Measurements from ENCODE around the gene UBQLN3.

Gene UBQLN3

DNA sequence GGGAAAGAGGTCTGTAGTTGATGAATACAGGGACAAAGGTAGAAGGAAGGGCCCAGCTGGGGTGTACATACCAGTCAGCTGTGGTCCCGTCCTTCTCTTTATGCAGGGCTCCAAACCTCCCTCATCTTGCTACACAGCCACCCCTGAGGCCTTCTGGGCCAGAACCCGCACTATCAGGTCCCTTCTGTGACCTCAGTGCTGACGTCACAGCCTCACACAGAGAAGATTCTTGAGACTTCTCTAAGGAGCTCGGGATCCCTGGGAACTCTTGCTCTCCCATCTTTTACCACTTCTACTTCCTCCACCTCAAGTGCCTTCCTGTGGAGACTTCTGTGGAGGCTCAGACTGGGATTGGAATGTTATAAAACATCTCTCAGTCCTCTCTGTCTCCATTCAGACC is at the start of gene UBQLN3:
Gene UBQLN3, minus strand, starts transcription at position 155 of the 400 bp plus-strand sequence. CDS start 399 bp downstream, outside the sequence.
- no peak for DNase-seq (ENCODE audit: low spot score)

GRCh38 chr11:5557751-5558150 is 48.0 kb upstream of the UBQLN3 start:
- no peak for DNase-seq (ENCODE audit: low spot score)

DNA sequence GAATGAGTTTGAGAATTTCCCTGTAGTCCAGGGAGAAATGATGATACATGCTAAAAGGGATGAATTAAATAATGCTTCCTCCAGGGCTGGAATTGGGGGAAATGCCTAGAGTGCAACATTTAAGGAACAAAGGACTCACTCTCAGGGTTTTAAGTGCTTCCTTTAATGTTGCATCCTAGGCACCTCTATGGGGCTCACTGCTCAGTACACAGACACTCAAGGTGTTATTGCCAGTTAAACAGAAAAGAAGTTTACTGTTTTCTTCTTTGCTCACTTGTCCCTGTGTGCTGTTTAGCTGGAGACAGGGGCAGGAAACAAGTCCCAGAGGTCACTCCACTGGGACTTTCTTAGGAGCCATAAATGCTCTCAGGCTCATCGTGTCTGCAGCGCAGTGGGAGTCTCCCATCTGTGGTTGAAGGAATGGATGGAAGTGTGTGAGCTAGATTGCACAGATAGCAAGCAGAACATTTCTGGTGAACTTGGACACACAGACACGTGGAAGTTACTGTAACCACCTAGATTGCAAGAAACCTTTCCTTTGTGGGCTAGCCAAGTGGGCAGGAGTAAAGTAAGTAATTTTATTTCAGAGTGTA is 46.9 kb upstream of the UBQLN3 start:
- DNase-seq (ENCODE audit: low spot score) = no peak

DNA sequence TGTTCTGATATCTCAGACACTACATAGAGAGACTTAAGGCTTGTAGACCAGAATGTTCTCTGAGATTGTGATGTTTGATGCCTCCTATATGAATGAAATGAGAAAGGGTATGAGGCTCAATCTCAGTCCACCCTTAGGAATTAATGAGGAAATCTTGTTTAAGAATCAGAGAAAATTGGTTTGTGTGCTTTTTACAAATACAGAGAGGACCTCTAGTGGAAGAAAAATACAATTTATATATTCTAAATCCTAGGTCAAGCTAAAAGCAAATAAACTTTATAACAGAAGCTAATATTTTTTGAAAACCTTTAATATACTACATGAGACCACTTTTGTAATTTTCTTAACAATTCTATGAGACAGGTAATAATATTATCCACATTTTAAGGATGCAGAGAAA is 43.6 kb upstream of the UBQLN3 start:
- DNase-seq (ENCODE audit: low spot score) = peak; percentile 52

GRCh38 chr11:5550440-5551095 is 40.8 kb upstream of the UBQLN3 start:
- DNase-seq (ENCODE audit: low spot score) = peak; percentile 86

- no peak for DNase-seq (ENCODE audit: low spot score)
Measured at GRCh38 chr11:5548440-5548839, 38.7 kb upstream of the UBQLN3 start, which contains the start of gene OR52H1. Gene OR52H1, minus strand, starts transcription at chr11:5548540. Its CDS starts 3,035 bp downstream, at chr11:5545505.

DNA sequence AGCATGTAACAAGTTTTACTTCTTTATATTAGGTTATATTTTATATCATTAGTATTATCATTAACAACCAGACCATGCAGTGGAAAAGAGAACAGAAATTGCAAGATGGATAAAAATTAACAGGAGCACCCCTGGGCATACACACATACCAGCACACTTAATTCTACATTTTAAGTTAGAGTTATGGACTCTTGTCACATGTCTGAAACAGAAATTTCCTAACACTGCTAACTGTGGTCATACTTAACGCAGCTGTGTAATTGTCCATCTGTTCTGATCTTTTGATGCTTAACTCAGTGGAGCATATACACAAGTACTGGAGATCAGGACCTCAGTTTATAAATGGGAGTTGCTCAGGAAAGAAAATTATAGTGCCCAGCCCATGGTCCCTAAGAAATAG is 38.2 kb upstream of the UBQLN3 start:
- no peak for DNase-seq (ENCODE audit: low spot score)

DNA sequence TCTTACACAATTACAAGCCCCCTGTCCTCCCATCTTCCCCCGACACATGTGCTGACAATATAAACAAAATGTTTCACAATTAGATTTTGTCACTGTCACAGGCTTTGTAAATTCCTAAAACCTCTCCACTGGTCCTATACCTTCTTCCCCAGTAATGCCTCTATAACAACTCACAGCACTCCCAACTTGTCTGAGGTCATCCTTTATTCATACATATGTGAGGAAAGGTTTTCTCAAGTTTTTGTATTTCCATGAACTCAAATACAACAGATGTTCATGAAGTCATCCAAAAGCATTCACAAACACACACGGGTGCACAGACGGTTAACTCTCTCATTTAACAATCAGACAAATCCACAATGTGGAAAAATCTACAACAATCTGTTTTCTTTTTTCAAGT is 36.7 kb upstream of the UBQLN3 start:
- no peak for DNase-seq (ENCODE audit: low spot score)

DNA sequence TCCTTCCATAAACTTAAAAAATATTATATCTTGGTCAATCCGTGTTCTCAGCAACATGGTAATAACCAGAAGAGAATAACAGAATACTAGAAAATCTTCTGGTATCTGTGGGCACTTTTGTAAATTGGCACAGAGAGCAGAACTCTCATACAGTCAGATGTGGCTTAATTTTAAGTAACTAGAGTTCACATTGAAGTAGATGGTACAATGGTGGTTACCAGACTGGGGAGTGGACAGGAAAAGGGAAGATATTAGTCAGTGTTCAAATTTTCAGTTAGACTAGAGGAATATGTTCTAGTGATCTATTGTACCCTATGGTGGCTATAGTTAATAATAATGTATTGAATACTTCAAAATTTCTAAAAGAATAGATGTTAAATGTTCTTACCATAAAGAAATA is 31.7 kb upstream of the UBQLN3 start:
- DNase-seq (ENCODE audit: low spot score) = no peak

DNA sequence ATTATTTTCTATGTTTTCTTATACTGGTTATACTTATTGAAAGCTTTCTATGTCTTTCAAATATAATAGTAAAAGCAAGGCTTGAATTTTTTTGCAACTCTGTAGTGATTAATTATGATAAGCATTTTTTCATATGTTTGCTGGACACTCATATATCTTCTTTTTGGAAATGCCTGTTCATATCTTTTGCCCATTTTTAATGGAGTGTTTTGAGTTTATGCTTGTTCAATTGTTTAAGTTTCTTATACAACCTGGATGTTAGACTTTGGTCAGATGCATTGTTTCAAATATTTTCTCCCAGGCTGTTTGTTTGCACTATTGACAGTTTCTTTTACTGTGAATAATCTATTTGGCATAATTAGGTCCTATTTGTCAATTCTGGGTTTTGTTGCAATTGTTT is 26.7 kb upstream of the UBQLN3 start:
- DNase-seq (ENCODE audit: low spot score) = no peak

DNA sequence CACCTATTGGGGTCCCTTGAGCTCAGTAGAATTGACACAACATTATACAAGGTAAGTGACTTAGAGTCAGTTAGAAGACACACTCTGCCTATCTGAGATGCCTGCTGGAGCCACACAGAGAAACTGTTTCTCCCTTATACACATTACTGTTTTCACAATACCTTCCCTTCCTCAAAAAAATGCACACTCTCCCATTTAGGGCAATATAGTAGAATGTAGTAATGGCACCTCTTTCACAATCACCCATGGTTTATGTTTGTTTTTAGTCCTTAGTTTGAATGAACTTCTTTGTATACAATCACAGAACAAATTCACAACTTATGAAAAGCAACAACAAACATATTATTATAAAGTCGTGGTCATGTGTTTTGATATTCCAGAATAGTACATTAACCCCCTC is 24.3 kb upstream of the UBQLN3 start:
- no peak for DNase-seq (ENCODE audit: low spot score)

GRCh38 chr11:5531053-5531831 is 21.5 kb upstream of the UBQLN3 start:
- no peak for DNase-seq (ENCODE audit: low spot score)

- DNase-seq (ENCODE audit: low spot score) = no peak
Measured at GRCh38 chr11:5528495-5528894, 18.7 kb upstream of the UBQLN3 start.

DNA sequence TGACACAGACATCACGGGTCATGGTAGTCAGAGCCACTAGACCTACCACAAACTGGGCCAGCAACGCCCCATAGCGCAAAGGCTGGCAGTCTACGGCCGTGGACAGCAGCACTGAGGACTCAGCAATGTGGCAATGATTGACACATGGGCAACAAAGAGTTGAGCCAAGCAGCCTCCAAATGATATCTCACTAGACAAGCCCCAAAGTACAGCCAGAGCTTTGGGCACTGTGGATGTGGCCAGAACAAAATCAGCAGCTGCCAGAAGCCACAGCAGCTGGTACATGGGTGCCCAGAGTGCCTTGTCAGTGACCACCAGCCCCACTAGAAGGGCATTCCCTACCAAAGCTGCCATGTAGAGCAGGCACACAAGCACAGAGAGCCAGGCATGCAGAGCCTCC is 18.0 kb upstream of the UBQLN3 start:
- no peak for DNase-seq (ENCODE audit: low spot score)

DNA sequence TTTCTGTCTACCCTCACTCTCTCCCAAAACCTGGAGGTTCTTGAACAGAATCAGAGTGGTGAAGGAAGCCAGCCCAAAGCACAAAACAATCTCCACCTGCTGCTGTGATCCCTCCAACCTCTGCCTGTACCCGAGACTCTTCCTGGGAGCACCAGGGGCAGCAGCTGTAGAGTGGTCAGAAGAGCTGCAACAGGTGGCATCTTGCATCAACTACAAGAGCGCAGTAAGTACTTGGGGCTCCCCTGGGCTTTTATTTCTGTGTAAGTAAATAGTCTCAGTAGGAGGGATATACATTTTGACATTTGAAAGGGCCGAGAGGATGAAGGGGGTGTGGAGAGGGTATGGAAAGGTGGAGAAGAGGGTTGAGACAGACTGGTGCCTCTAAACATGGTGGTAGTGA is 15.0 kb upstream of the UBQLN3 start:
- no peak for DNase-seq (ENCODE audit: low spot score)

GRCh38 chr11:5522308-5522707 is 12.6 kb upstream of the UBQLN3 start:
- no peak for DNase-seq (ENCODE audit: low spot score)

GRCh38 chr11:5521540-5521939 is 11.8 kb upstream of the UBQLN3 start:
- DNase-seq (ENCODE audit: low spot score) = peak; percentile 11

GRCh38 chr11:5516599-5516998 is 6.8 kb upstream of the UBQLN3 start, which contains the start of gene UBQLNL:
Gene UBQLNL, minus strand, starts transcription at chr11:5516699. Its CDS starts 258 bp downstream, at chr11:5516441.
- DNase-seq (ENCODE audit: low spot score) = no peak

- no peak for DNase-seq (ENCODE audit: low spot score)
Measured at GRCh38 chr11:5514841-5515240, 5.1 kb upstream of the UBQLN3 start.

DNA sequence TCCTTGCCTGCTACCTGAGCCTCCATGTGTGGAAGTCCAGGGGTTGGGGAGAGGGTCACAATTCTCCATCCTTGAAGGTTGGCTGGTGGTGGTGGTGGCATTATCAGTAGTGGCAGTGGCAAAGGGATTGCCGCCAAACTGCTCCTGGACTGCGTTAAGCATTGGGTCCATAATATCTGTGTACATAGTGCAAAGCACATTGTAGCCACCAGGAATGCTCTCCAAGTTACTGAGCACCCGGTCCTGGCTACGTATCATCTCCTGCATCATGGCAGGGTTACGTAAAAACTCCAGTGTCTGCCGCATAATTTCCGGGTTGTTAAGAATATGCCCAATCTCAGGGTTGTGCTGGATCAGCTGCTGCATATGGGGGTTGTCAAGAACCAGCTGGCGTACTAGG is 1.2 kb downstream of the UBQLN3 start:
- no peak for DNase-seq (ENCODE audit: low spot score)

GRCh38 chr11:5507933-5508305 is 1.8 kb downstream of the UBQLN3 start:
- no peak for DNase-seq (ENCODE audit: low spot score)

DNA sequence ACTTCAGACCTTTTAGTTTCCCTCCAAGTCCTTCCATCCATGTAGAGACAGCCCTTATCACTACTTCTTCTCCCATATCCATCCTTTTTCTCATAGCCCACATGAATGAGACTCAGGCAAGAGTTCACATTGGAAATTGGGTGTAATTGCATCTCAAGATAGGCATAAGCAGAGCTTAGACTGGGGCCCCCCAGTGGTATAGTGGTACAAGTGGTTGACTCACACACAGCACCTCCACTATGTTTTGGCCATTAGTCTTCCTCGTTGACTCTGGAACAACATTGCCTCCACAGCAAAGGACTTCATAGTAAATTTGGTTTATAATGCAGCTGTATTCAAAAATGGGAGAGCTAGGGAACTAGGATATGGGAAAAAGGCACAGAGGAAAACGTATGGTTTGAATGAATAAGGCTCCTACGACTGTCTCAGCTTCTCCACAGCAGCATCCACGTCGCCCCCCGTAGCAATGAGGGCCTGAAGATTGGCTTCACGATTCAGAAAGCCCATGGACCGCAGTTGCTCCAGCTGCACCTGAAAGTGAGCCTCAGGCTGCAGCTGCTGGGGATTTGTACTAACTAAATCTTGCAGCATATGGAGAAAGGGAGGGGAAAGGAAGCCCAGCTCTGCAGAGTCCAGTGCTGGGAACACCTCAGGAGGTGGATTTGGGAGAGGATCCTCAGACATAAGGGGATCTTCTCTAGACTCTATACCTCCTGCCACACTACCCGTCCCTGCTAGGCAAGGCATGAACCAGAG is 2.4 kb downstream of the UBQLN3 start:
- no peak for DNase-seq (ENCODE audit: low spot score)

All from RKO (cell line).